Heart right ventricle (tissue), 16 donors: ENCODE results near the gene ZNF516. TPM values are rescaled to one million over a fixed set of nuclear protein-coding genes. Genes with fewer than 3 reads are reported as not detected.

Experiments used
- ATAC-seq, 8 donors: fragments of 200-7000 bp; cut with Tn5 transposase; one replicate each; pipeline ENCODE4 v1.9.1; 2020; ENCODE audit warnings: mild to moderate bottlenecking in 8 of 8, moderate library complexity in 8 of 8, moderate number of reproducible peaks in 1 of 8
- DNase-seq, 2 donors: peaks; one replicate each; pipeline ENCODE4 v3.0.0-alpha.2; 2020
- H3K27ac ChIP-seq, 10 donors: fragments of 200-600 bp; sonication (generic) in 2 of 10; one replicate each; pipeline versions ENCODE4 v1.5.0 to v1.8.0; 2020 to 2022; ENCODE audit warnings: mild to moderate bottlenecking in 3 of 10
- H3K27me3 ChIP-seq, 7 donors: fragments of 200-600 bp; one replicate each; pipeline ENCODE4 v1.8.0; 2021 to 2022; ENCODE audit warnings: mild to moderate bottlenecking in 2 of 7
- H3K36me3 ChIP-seq, 9 donors: fragments of 200-600 bp; sonication (generic) in 1 of 9; one replicate each; pipeline versions ENCODE4 v1.5.0 to v1.8.0; 2020 to 2022; ENCODE audit warnings: mild to moderate bottlenecking in 2 of 9
- H3K4me1 ChIP-seq, 9 donors: fragments of 200-600 bp; sonication (generic) in 1 of 9; one replicate each; pipeline versions ENCODE4 v1.5.0 to v1.8.0; 2020 to 2022; ENCODE audit warnings: mild to moderate bottlenecking in 4 of 9
- H3K4me3 ChIP-seq, 10 donors: fragments of 200-600 bp; sonication (generic) in 2 of 10; one replicate each; pipeline versions ENCODE4 v1.5.0 to v1.8.0; 2020 to 2022; ENCODE audit warnings: mild to moderate bottlenecking in 7 of 10, moderate library complexity in 2 of 10
- H3K9me3 ChIP-seq, 11 donors: fragments of 200-600 bp in 10 of 11; sonication (generic) in 2 of 11; one replicate each; pipeline versions ENCODE4 v1.5.0 to v1.8.0; 2013 to 2022; ENCODE audit warnings: mild to moderate bottlenecking in 2 of 11, control low read depth in 1 of 11, moderate library complexity in 1 of 11
- WGBS, 2 donors: extraction: QIAGEN DNeasy Blood & Tissue Kit; methylation state at CpG; one replicate each; pipeline ENCODE4 v1.1.7; 2013; ENCODE audit warnings: inconsistent platforms in 1 of 2; 5-methylcytosine and 5-hydroxymethylcytosine counted together
- intact Hi-C, 10 donors: fragments of 100-400 bp; cut with DNase I; formaldehyde crosslinking; loops; one replicate each; pipeline versions ENCODE4 v1.11.1 to v1.14.2; 2022
- polyA plus RNA-seq, 2 donors: library from polyadenylated mRNA; stranded (reverse); fragments of 200-250 nt; gene quantifications; one replicate each; pipeline ENCODE4 v1.2.3, GENCODE V29; 2013
- total RNA-seq, 10 donors: library from RNA; stranded (reverse); fragmentation: NEBNext Ultra II Directional in 3 of 10; extraction: Animal tissue kit (Norgen Biotek cat#: 25700) in 3 of 10; gene quantifications; one replicate each; pipeline versions ENCODE4 v1.2.1 to v1.2.4, GENCODE V29; 2021 to 2023
- TF ChIP-seq, protein P1 (sequence below), 9 donors: fragments of 200-600 bp; sonication (generic) in 2 of 9; IDR thresholded peaks; one replicate each; pipeline versions ENCODE4 v1.5.0 to v1.8.0; 2021 to 2022; ENCODE audit warnings: antibody characterized with exemption in 9 of 9, mild to moderate bottlenecking in 5 of 9, moderate library complexity in 1 of 9
- donor health status: Arrhythmogenic right ventricular cardiomyopathy.
- donor health status: ischemic (EF 13 %, LVEDD 7.1; RV severe dilation, severe dysfunction).
- donor health status: healthy with polysubstance abuse.
- donor health status: DM: no; HTN: yes; CAD: no.
- donor health status: DM: no; HTN: no; CAD: no.
- donor health status: ischemic (EF 25% LVEDD 6.9; RV normal size, moderate dysfunction).
- donor health status: ischemic (EF 25% LVEDD 5.7; RV mildly dilated, moderate dysfunction).
- donor health status: healthy.
- donor health status: DM: yes; HTN: yes; CAD: no.
- donor health status: Ischemic cardiomyopathy.
- donor health status: ischemic (EF 35%, LVEDD 5.7; RV mildly dilated, moderate dysfunction).
- donor health status: nonischemic (EF 11% LVEDD 7.7; RV severe dilation, severe dysfunction).
- donor health status: DM: yes; HTN: yes; CAD: no.
- donor health status: PGD.
- donor health status: ischemic (EF 29% LVEDD 5.4; RV normal size, mild dysfunction).
- donor health status: nonischemic (EF 23%, LVEDD 6.1; RV moderate dilation, normal function).

ZNF516 gene
- total and polyA plus RNA-seq, 12 donors: 2.6 to 24.8 (median 17.3) TPM

DNA sequence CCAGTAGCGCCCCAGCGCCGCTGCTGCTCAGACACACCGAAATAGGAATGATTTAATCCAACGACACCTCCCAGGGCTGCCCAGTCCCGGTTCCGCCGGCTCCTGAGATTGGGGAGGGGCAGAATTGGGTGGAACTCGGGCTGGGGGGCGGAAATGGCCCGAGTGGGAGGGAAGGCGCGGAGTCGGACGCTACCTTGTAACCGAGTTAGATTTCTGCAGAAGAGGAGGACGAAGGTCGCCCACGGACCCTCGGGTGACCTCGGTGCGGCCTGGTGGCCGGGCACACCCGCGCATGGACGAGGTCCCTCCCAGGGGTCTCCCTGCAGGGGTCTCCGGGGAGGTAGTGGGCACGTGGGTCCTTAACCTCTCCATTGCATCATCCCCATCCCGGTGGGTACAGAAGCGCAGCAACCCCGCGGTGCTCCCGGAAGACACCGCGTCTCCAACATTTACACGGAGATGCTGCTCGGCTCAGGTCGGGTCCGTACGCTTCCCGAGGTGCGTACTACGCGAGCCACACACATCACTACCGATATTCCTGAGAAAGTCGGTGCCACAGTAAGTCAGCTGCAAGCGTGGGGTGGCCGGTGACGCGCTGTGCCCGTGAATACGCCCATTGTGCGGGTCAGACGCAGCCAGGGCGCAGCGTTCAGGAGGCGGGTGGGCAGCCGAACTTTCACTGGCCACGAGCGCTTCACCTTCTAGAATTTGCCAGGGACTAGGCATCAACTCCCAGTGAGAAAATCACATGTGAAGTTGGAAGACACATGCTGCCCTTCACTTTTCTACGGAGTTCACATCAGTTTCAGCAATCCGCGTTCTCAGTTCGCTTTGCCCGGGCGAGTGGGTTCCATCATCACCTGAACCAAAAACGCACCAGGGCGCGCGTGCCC is 3.0 kb downstream of the ZNF516 start:
- intact Hi-C loops: loop anchor here in 6 of 10 donors (5.0 to 10.0 kb wide), 8 partner anchors 40 to 205 kb away; no protein-coding TSS in a partner anchor
- DNase-seq: peak in 1 of 2 donors; percentile 41
- TF ChIP-seq, protein P1, sequence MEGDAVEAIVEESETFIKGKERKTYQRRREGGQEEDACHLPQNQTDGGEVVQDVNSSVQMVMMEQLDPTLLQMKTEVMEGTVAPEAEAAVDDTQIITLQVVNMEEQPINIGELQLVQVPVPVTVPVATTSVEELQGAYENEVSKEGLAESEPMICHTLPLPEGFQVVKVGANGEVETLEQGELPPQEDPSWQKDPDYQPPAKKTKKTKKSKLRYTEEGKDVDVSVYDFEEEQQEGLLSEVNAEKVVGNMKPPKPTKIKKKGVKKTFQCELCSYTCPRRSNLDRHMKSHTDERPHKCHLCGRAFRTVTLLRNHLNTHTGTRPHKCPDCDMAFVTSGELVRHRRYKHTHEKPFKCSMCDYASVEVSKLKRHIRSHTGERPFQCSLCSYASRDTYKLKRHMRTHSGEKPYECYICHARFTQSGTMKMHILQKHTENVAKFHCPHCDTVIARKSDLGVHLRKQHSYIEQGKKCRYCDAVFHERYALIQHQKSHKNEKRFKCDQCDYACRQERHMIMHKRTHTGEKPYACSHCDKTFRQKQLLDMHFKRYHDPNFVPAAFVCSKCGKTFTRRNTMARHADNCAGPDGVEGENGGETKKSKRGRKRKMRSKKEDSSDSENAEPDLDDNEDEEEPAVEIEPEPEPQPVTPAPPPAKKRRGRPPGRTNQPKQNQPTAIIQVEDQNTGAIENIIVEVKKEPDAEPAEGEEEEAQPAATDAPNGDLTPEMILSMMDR (IDR thresholded peaks at IDR 0.05): no peak
- no peaks in the 10 kb centered on the region for H3K27me3 ChIP-seq
- 0% methylated on average over 70 of the region's 70 CpGs for WGBS, 2 donors
- no peaks in the 10 kb centered on the region for H3K36me3 ChIP-seq
- H3K9me3 ChIP-seq: no peaks in the 10 kb centered on the region
- H3K27ac ChIP-seq: peak overlapping the region; percentile 36 to 89 (median 82)
- peak overlapping the region; percentile 54 to 94 (median 78) for H3K4me3 ChIP-seq
- H3K4me1 ChIP-seq: peaks cover 4 to 58% (median 42%) of the 10 kb centered on the region in 9 donors
- peak; percentile 21 to 64 (median 48) for ATAC-seq

DNA sequence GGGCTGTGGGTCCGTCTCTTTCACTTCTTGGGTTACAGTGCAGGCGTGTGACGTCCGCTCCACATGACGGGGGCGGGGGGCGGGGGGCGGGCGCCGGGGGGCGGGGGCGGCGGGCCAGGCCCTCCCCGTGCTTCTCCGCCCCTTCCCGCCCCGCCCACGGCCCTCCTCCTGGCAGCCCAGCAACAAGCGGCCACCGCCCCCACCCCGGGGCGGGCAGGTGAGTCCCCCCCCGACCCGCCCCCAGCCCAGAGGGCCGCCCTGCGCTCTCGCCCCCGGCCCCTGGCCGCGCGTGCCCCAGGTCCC is 3.6 kb downstream of the ZNF516 start:
- TF ChIP-seq, protein P1 (IDR thresholded peaks at IDR 0.05): no peak
- no peaks in the 10 kb centered on the region for H3K9me3 ChIP-seq
- peak overlapping the region; percentile 36 to 89 (median 82) for H3K27ac ChIP-seq
- ATAC-seq: peak in 7 of 8 donors; percentile 9 to 58 (median 32)
- no peaks in the 10 kb centered on the region for H3K36me3 ChIP-seq
- peak overlapping the region; percentile 54 to 94 (median 78) for H3K4me3 ChIP-seq
- peak; percentile 79 to 81 for DNase-seq
- 0 to 2% methylated on average over 10 to 27 of the region's 31 CpGs for WGBS, 2 donors
- intact Hi-C loops: loop anchor here in 6 of 10 donors (5.0 to 10.0 kb wide), 8 partner anchors 39 to 206 kb away; no protein-coding TSS in a partner anchor
- peaks cover 4 to 60% (median 45%) of the 10 kb centered on the region in 9 donors for H3K4me1 ChIP-seq
- no peaks in the 10 kb centered on the region for H3K27me3 ChIP-seq

- intact Hi-C loops: loop anchor here in 6 of 10 donors (5.0 to 10.0 kb wide), 8 partner anchors 39 to 206 kb away; no protein-coding TSS in a partner anchor
- Histone ChIP-seq H3K4me3 (peak overlapping the region; percentile 54 to 94 (median 78)), H3K27ac (peak overlapping the region; percentile 49 to 89 (median 82)), H3K4me1 (peaks cover 4 to 64% (median 45%) of the 10 kb centered on the region in 9 donors), H3K27me3 (no peaks in the 10 kb centered on the region), H3K36me3 (no peaks in the 10 kb centered on the region), H3K9me3 (no peaks in the 10 kb centered on the region)
- DNase-seq (peak in 1 of 2 donors; percentile 33), ATAC-seq (no peak)
- 1 to 2% methylated on average over 58 to 69 of the region's 73 CpGs for WGBS, 2 donors
- TF ChIP-seq, protein P1 (IDR thresholded peaks at IDR 0.05): no peak
Observed at GRCh38 chr18:76490670-76491472, 4.2 kb downstream of the ZNF516 start.

DNA sequence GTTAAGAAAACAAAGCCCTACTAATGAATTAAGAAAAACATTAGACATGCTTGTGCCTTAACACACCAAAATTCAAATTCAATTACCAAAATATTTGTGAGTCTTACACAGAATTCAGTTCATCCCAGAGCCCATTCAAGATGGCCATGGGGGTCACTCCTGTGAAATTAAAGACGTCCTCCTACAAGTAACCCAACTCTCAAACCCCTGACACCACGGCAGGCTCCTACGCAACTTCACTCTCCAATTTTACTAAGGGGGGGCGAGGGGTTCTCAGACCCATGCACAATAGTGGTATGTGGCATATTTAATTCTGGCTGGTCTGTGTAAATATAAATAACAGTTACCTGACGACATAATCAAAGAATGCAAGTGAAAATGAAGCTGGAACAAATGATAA is 5.0 kb downstream of the ZNF516 start:
- TF ChIP-seq, protein P1 (IDR thresholded peaks at IDR 0.05): no peak
- Histone ChIP-seq H3K4me1 (peaks cover 4 to 65% (median 41%) of the 10 kb centered on the region in 9 donors), H3K27me3 (no peaks in the 10 kb centered on the region), H3K4me3 (peak overlapping the region in 8 of 10 donors; percentile 54 to 94 (median 78)), H3K27ac (peak overlapping the region in 5 of 10 donors; percentile 82 to 89 (median 83)), H3K36me3 (no peaks in the 10 kb centered on the region), H3K9me3 (no peaks in the 10 kb centered on the region)
- no peak for ATAC-seq
- intact Hi-C loops: loop anchor here in 6 of 10 donors (5.0 to 10.0 kb wide), 8 partner anchors 38 to 207 kb away; no protein-coding TSS in a partner anchor
- no peak for DNase-seq
- 56 to 57% methylated on average over 5 of the region's 5 CpGs for WGBS, 2 donors
